Smooth muscle cell of the brain vasculature (primary cell): ENCODE data around the gene IFI35.

ENCODE experiments used
- DNase-seq: peaks from one replicate; pipeline ENCODE4 v3.0.0-alpha.2; 2012; ENCODE audit warnings: low read depth, low spot score

The IFI35 gene

DNA sequence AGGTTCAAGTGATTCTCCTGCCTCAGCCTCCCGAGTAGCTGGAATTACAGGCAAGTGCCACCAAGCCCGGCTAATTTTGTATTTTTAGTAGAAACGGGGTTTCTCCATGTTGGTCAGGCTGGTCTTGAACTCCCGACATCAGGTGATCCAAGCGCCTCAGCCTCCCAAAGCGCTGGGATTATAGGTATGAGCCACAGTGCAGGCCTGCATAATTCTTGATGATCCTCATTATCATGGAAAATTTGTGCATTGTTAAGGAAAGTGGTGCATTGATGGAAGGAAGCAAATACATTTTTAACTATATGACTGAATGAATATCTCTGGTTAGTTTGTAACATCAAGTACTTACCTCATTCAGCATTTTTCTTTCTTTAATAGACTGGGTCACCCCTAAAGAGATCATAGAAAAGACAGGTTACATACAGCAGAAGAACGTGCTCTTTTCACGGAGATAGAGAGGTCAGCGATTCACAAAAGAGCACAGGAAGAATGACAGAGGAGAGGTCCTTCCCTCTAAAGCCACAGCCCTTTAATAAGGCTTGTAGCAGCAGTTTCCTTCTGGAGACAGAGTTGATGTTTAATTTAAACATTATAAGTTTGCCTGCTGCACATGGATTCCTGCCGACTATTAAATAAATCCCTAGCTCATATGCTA lies 56.5 kb downstream of the IFI35 start:
- DNase-seq = no peak
